NCI-H2107 treated with DMSO at 0.1 percent for 48 hours (cell line): Measurements from ENCODE around the gene SLF1.

ENCODE experiments used
- DNase-seq: peaks from one replicate; lab custom pipeline; 2025; ENCODE audit not compliant: unreplicated experiment; lab: John Stamatoyannopoulos, UW

Gene SLF1

DNA sequence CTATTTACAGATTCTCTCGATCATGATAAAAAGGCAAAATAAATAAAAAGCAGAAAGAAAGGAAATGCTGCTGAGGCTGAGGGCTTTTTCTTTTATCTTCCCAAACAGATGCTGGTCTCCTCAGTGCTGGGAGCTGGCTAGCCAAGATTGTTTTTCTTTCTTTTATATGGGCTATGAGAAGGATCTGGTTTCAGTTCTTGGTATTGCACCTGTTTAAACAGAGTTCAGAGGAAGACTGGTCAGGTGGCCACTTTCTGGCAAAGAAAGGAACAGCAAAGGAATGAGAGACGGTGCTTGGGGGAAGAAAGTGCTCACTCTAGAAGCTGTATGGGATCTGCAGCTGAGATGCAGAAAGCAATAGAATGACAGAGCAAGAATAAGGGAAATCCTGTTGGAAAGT lies 88.9 kb downstream of the SLF1 start:
- DNase-seq: peak; percentile 66

GRCh38 chr5:94709277-94709676 lies 90.8 kb downstream of the SLF1 start:
- DNase-seq: no peak

DNA sequence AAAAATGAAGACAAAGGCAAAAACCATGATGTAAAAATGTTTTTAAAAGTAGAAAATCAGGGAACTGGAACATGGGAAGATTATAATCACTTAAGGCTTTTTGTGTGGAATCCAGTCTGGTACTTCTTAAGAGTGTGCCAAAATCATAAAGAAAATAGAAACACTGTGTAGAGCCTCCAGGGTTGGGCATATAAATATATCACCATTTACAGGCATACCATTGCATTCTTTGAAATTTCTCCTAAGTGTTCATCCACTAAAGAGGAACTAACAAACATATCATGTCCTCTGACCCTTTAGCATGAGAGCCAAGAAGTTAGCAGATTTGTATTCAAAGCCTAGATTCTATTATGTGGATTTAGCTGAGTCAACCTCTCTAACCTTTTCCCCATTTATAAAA lies 93.3 kb downstream of the SLF1 start:
- no peak for DNase-seq

GRCh38 chr5:94715768-94716167 lies 97.3 kb downstream of the SLF1 start:
- DNase-seq: no peak

DNA sequence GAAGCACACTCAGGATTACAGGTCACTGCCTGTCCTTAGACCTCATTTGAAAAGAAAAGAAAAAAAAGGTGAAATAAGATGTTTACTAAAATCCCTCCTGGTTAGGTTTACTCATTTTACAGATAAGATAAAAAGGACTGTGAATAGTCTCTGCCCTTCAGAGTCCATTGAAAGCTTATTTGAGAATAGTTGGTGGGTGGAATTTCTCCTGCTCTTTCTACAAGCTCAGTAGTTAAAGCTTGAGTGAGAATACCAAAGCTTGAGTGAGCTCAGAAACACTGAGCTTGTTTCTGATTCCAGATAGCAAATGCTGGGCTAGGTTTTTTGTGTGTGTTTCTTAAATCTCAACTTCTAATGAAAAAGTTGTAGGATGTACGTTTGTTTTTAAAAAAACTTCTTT lies 106.7 kb downstream of the SLF1 start:
- DNase-seq: no peak

DNA sequence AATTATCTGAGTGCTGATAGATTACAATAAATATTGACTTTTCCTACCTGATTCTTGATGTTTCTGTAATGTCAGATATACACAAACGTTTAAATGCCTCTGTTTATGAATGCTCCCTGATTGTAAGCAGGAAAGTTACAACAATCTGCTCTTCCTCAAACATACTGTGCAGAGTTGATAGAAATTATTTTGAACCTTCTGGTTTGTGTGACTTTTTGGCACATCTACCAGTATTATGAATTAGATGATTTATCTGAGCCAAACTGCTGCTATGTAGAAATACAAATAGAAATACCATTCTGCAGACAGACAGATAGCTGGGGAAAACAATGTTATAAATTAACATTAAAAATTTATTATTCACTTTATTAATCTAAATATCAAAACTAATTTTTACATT lies 113.0 kb downstream of the SLF1 start:
- no peak for DNase-seq

- DNase-seq: no peak
These were observed 118.0 kb downstream of the SLF1 start for GRCh38 chr5:94736498-94736897.

- no peak for DNase-seq
These were observed 121.8 kb downstream of the SLF1 start for GRCh38 chr5:94740286-94740685.

DNA sequence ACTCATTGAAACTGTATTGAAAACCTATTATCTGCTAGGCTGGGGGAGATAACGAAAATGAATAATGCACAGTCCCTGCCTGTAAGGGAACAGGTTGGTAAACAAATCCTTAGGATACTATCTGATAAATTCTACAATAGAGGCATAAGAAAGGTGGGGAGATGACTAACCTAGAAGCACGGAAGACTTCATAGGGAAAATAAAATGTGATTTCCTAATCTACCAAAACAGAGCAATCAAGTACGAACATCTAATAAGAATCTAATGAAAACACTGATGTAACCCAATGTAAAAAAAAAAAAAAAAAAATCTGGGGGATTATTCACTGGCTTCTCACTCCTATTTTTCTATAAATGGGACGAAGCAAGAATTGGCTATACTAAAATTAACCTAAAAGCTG lies 124.4 kb downstream of the SLF1 start:
- DNase-seq: no peak

- no peak for DNase-seq
These were observed 126.4 kb downstream of the SLF1 start for GRCh38 chr5:94744906-94745305.

- DNase-seq: no peak
These were observed 127.6 kb downstream of the SLF1 start for GRCh38 chr5:94745786-94746730.

DNA sequence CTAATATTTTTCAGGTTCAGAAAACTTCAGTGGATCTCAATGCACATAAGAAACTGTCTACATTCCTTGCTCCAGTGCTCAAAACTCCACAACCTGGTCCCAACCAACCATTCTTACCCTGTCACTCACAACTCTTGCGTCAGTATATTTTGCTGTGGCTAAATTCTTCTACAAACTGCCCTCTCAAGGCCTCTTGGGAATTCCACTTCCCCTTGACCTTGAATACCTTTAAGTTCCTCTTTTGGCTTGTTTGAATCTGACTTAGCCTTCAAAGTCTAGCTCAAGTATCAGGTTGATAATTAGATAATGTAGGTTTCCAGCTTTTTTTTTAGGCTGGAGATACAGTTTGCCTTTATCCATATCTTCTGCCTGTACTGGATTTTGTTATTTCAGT lies 128.3 kb downstream of the SLF1 start:
- DNase-seq: no peak
